H1 (cell line): ENCODE results near the gene PIGX. TPM values are rescaled to one million over a fixed set of nuclear protein-coding genes. Genes with fewer than 3 reads are reported as not detected.

ENCODE experiments used
- CTCF ChIA-PET: fragments of 300-600 bp; sonication (Branson Sonifier 250); formaldehyde crosslinking; loops from one replicate; lab custom pipeline; 2021; ENCODE audit not compliant: partially characterized antibody; lab: Charles Lee
- POLR2A ChIA-PET: fragments of 300-600 bp; sonication (Branson Sonifier 250); formaldehyde crosslinking; loops from one replicate; lab custom pipeline; 2021; ENCODE audit warnings: inconsistent platforms; ENCODE audit not compliant: partially characterized antibody; lab: Charles Lee
- DNase-seq, 2 experiments: peaks; one replicate each; pipeline versions ENCODE4 v3.0.0 to v3.0.0-alpha.2; 2010 to 2022; ENCODE audit warnings: low spot score in 2 of 2, low read depth in 1 of 2, mixed read lengths in 1 of 2
- FAIRE-seq: peaks from 2 replicates; lab custom pipeline; 2011; peaks lifted over from hg19 to GRCh38; lab: Jason Lieb, UNC
- H2AFZ ChIP-seq: 2 replicates; pipeline ENCODE4 v1.8.1; 2012; ENCODE audit warnings: low read length, inconsistent platforms
- H2AK5ac ChIP-seq: 2 replicates; pipeline ENCODE4 v1.6.1; 2013; ENCODE audit warnings: low read depth, low read length
- H2BK120ac ChIP-seq: replicated peaks from 2 replicates; pipeline ENCODE3; 2013; ENCODE audit warnings: low read depth, low read length, inconsistent platforms
- H2BK12ac ChIP-seq: 2 replicates; pipeline ENCODE4 v1.6.1; 2013; ENCODE audit warnings: low read depth, low read length
- H2BK15ac ChIP-seq: 2 replicates; pipeline ENCODE4 v1.6.1; 2013; ENCODE audit warnings: low read length
- H2BK20ac ChIP-seq: 2 replicates; pipeline ENCODE4 v1.6.1; 2013; ENCODE audit warnings: low read length
- H2BK5ac ChIP-seq: 2 replicates; pipeline ENCODE4 v1.6.1; 2013; ENCODE audit warnings: low read depth, low read length
- H3K14ac ChIP-seq: 2 replicates; pipeline ENCODE4 v1.6.1; 2013; ENCODE audit warnings: inconsistent platforms; ENCODE audit not compliant: insufficient read length
- H3K18ac ChIP-seq: 2 replicates; pipeline ENCODE4 v1.6.1; 2013; ENCODE audit warnings: low read length; ENCODE audit errors: extremely low read depth
- H3K23ac ChIP-seq: 2 replicates; pipeline ENCODE4 v1.6.1; 2013; ENCODE audit warnings: inconsistent platforms; ENCODE audit not compliant: insufficient read length
- H3K23me2 ChIP-seq: 2 replicates; pipeline ENCODE4 v1.6.1; 2013; ENCODE audit warnings: low read depth, low read length
- H3K27ac ChIP-seq: 2 replicates; pipeline ENCODE4 v1.6.1; 2011; ENCODE audit warnings: low read depth, low read length, inconsistent platforms
- H3K27me3 ChIP-seq, 4 experiments: replicated peaks in 1 of 4; 1 replicate in 1 of 4; 2 replicates in 3 of 4; pipeline versions ENCODE4 v1.6.1 to v1.8.1; 2011 to 2013; ENCODE audit warnings: low read length in 3 of 4, mild to moderate bottlenecking in 3 of 4, inconsistent platforms in 2 of 4, mixed read lengths in 2 of 4, moderate library complexity in 1 of 4; ENCODE audit not compliant: control insufficient read depth in 3 of 4, insufficient read depth in 3 of 4; ENCODE audit errors: extremely low read depth in 1 of 4
- H3K36me3 ChIP-seq, 4 experiments: 2 replicates each; pipeline versions ENCODE4 v1.6.1 to v1.8.1; 2011 to 2013; ENCODE audit warnings: mild to moderate bottlenecking in 4 of 4, low read length in 3 of 4, moderate library complexity in 2 of 4, control low read depth in 1 of 4, inconsistent platforms in 1 of 4; ENCODE audit not compliant: insufficient read depth in 4 of 4, control insufficient read depth in 2 of 4
- H3K4ac ChIP-seq: replicated peaks from 2 replicates; pipeline ENCODE3; 2013; ENCODE audit warnings: low read length, low read depth, mixed read lengths, inconsistent platforms; ENCODE audit not compliant: insufficient read length
- H3K4me1 ChIP-seq, 4 experiments: replicated peaks in 1 of 4; 1 replicate in 1 of 4; 2 replicates in 3 of 4; pipeline versions ENCODE4 v1.6.1 to v1.8.1; 2011 to 2013; ENCODE audit warnings: low read length in 3 of 4, inconsistent platforms in 2 of 4, mixed read lengths in 1 of 4; ENCODE audit not compliant: insufficient read depth in 4 of 4, control insufficient read depth in 3 of 4
- H3K4me2 ChIP-seq, 2 experiments: 2 replicates each; pipeline versions ENCODE4 v1.6.1 to v1.8.1; 2011 to 2013; ENCODE audit warnings: low read depth in 2 of 2, low read length in 2 of 2, control low read depth in 1 of 2, inconsistent platforms in 1 of 2, mild to moderate bottlenecking in 1 of 2; ENCODE audit not compliant: insufficient read depth in 1 of 2
- H3K4me3 ChIP-seq, 4 experiments: fragments of 200-600, 300-600 bp in 1 of 4; sonication (generic), shearing (Covaris generic), sonication (Bioruptor Twin) in 1 of 4; 2 replicates each; pipeline versions ENCODE4 v1.5.1 to v1.8.1; 2011 to 2016; ENCODE audit warnings: low read length in 4 of 4, low read depth in 3 of 4, control low read depth in 2 of 4, inconsistent platforms in 2 of 4, mild to moderate bottlenecking in 2 of 4, mixed read lengths in 1 of 4, moderate library complexity in 1 of 4; ENCODE audit not compliant: insufficient read depth in 2 of 4; ENCODE audit errors: extremely low read depth in 1 of 4
- H3K56ac ChIP-seq: replicated peaks from 2 replicates; pipeline ENCODE3; 2013; ENCODE audit warnings: low read depth, mild to moderate bottlenecking, mixed read lengths, low read length, inconsistent platforms; ENCODE audit not compliant: insufficient read length
- H3K79me1 ChIP-seq: 2 replicates; pipeline ENCODE4 v1.6.1; 2013; ENCODE audit warnings: low read depth, low read length, control low read depth
- H3K79me2 ChIP-seq, 2 experiments: 2 replicates each; pipeline versions ENCODE4 v1.6.1 to v1.8.1; 2012 to 2013; ENCODE audit warnings: low read length in 2 of 2, mild to moderate bottlenecking in 2 of 2, inconsistent platforms in 1 of 2; ENCODE audit not compliant: insufficient read depth in 2 of 2, control insufficient read depth in 1 of 2
- H3K9ac ChIP-seq, 4 experiments: replicated peaks in 1 of 4; 1 replicate in 1 of 4; 2 replicates in 3 of 4; pipeline versions ENCODE4 v1.6.1 to v1.8.1; 2011 to 2013; ENCODE audit warnings: low read depth in 3 of 4, low read length in 3 of 4, control low read depth in 2 of 4, mild to moderate bottlenecking in 2 of 4, moderate library complexity in 2 of 4, inconsistent platforms in 1 of 4; ENCODE audit errors: extremely low read depth in 1 of 4
- H3K9me3 ChIP-seq, 2 experiments: 2 replicates each; pipeline versions ENCODE4 v1.6.1 to v1.8.1; 2012 to 2013; ENCODE audit warnings: mild to moderate bottlenecking in 2 of 2, moderate library complexity in 2 of 2, control low read depth in 1 of 2, inconsistent platforms in 1 of 2, low read depth in 1 of 2, low read length in 1 of 2, mixed read lengths in 1 of 2; ENCODE audit not compliant: insufficient read depth in 2 of 2
- H4K20me1 ChIP-seq, 2 experiments: replicated peaks in 1 of 2; 2 replicates each; pipeline versions ENCODE3 to v1.8.1; 2011 to 2013; ENCODE audit warnings: inconsistent platforms in 2 of 2, low read length in 2 of 2, mild to moderate bottlenecking in 1 of 2; ENCODE audit not compliant: insufficient read depth in 2 of 2, control insufficient read depth in 1 of 2
- H4K5ac ChIP-seq: 2 replicates; pipeline ENCODE4 v1.6.1; 2013; ENCODE audit warnings: low read length, low read depth, mixed read lengths, inconsistent platforms; ENCODE audit not compliant: insufficient read length
- H4K8ac ChIP-seq: 2 replicates; pipeline ENCODE4 v1.8.0; 2013; ENCODE audit warnings: mild to moderate bottlenecking, moderate library complexity, low read length, inconsistent platforms; ENCODE audit not compliant: insufficient read depth; ENCODE audit errors: extremely low read depth
- H4K91ac ChIP-seq: replicated peaks from 2 replicates; pipeline ENCODE3; 2013; ENCODE audit warnings: low read length, mixed read lengths, inconsistent platforms; ENCODE audit not compliant: insufficient read length
- ASH2L ChIP-seq: fragments of 200-600, 300-600 bp; sonication (generic); IDR thresholded peaks from one replicate; pipeline ENCODE4 v1.7.1; 2017; ENCODE audit warnings: low read length
- ATF3 ChIP-seq: IDR thresholded peaks from 2 replicates; pipeline ENCODE4 v1.6.1; 2011; ENCODE audit warnings: low read depth, mild to moderate bottlenecking, low read length; ENCODE audit not compliant: insufficient read depth
- BCL11A ChIP-seq, 2 experiments: IDR thresholded peaks; one replicate each; pipeline ENCODE4 v1.6.1; 2011; ENCODE audit warnings: low read depth in 2 of 2, low read length in 2 of 2, mild to moderate bottlenecking in 2 of 2
- EGR1 ChIP-seq: IDR thresholded peaks from 2 replicates; pipeline ENCODE4 v1.6.1; 2011; ENCODE audit warnings: low read depth, low read length, borderline replicate concordance
- KDM1A ChIP-seq: fragments of 200-600, 300-600 bp; sonication (generic); IDR thresholded peaks from 2 replicates; pipeline ENCODE4 v1.7.1; 2016; ENCODE audit warnings: mild to moderate bottlenecking, low read length, borderline replicate concordance
- MAX ChIP-seq: IDR thresholded peaks from 2 replicates; pipeline ENCODE4 v1.6.1; 2012; ENCODE audit warnings: inconsistent platforms
- NRF1 ChIP-seq: IDR thresholded peaks from 2 replicates; pipeline ENCODE4 v1.6.1; 2011; ENCODE audit warnings: mild to moderate bottlenecking, low read depth, low read length, improper control_type of control experiment
- POLR2A ChIP-seq, 2 experiments: IDR thresholded peaks; 1 replicate in 1 of 2; 2 replicates in 1 of 2; pipeline ENCODE4 v1.6.1; 2011; ENCODE audit warnings: low read depth in 2 of 2, low read length in 2 of 2, mild to moderate bottlenecking in 2 of 2; ENCODE audit errors: control extremely low read depth in 1 of 2
- RBBP5 ChIP-seq: IDR thresholded peaks from 2 replicates; pipeline ENCODE4 v1.7.1; 2012; ENCODE audit warnings: low read depth, mild to moderate bottlenecking, inconsistent platforms, low read length, moderate library complexity, borderline replicate concordance
- RFX5 ChIP-seq: IDR thresholded peaks from 2 replicates; pipeline ENCODE4 v1.6.1; 2011; ENCODE audit warnings: low read depth, low read length, improper control_type of control experiment, borderline replicate concordance
- SIN3A ChIP-seq, 2 experiments: IDR thresholded peaks in 1 of 2; conservative IDR thresholded peaks in 1 of 2; 2 replicates each; pipeline ENCODE4 v1.6.1; 2011 to 2012; ENCODE audit warnings: low read length in 2 of 2, improper control_type of control experiment in 1 of 2, low read depth in 1 of 2, mild to moderate bottlenecking in 1 of 2
- TAF7 ChIP-seq: optimal IDR thresholded peaks from 2 replicates; pipeline ENCODE3; 2011; ENCODE audit warnings: low read depth, mild to moderate bottlenecking, inconsistent platforms, low read length, moderate library complexity, borderline replicate concordance
- TBP ChIP-seq: IDR thresholded peaks from 2 replicates; pipeline ENCODE4 v1.6.1; 2011; ENCODE audit warnings: low read depth, low read length, improper control_type of control experiment
- ZNF274 ChIP-seq: IDR thresholded peaks from 2 replicates; pipeline ENCODE4 v1.7.0; 2012; ENCODE audit warnings: low read length, borderline replicate concordance; ENCODE audit errors: extremely low read depth
- WGBS, 2 experiments: shearing (Covaris generic) in 1 of 2; methylation state at CpG; one replicate each; pipeline versions ENCODE4 v1.1.6 to v1.1.7; 2013 to 2015; ENCODE audit warnings: low lambda C conversion rate in 2 of 2, mixed read lengths in 2 of 2, inconsistent platforms in 1 of 2, low coverage in 1 of 2, missing lambda C conversion rate in 1 of 2; ENCODE audit not compliant: insufficient replicate concordance in 2 of 2, insufficient coverage in 1 of 2, insufficient read length in 1 of 2; ENCODE audit errors: extremely low coverage in 1 of 2, missing lambda C conversion rate in 1 of 2; 5-methylcytosine and 5-hydroxymethylcytosine counted together
- polyA plus RNA-seq, 7 experiments: library from polyadenylated mRNA; depleted of rRNA in 3 of 7; stranded (reverse) in 5 of 7; unstranded in 2 of 7; fragments of >200 nt in 5 of 7; fragments of 200-250 nt in 2 of 7; gene quantifications; 1 replicate in 5 of 7; 2 replicates in 1 of 7; 4 replicates in 1 of 7; pipeline versions ENCODE4 v1.2.1 to v1.2.3, GENCODE V29; 2011 to 2013; ENCODE audit warnings: missing spikeins in 2 of 7, mixed read lengths in 2 of 7
- total RNA-seq: library from RNA; stranded (reverse); fragmentation: NEBNext Ultra II Directional; extraction: Animal tissue kit (Norgen Biotek cat#: 25700); gene quantifications from 2 replicates; pipeline ENCODE4 v1.2.1, GENCODE V29; 2021

Gene PIGX
- total and polyA plus RNA-seq, 2 of the 8 experiments (the other 6 are each of a cell fraction or from before 2014, with no cell fraction given) = 7.0 to 14.9 TPM

- no peak overlapping the region for H2BK20ac ChIP-seq
- no peak overlapping the region for H3K4me3 ChIP-seq
- H4K20me1 ChIP-seq = peaks cover 0 to 6% of the 10 kb centered on the region in 2 experiments
- no peak overlapping the region for H3K14ac ChIP-seq
- H3K36me3 ChIP-seq = no peaks in the 10 kb centered on the region
- H4K8ac ChIP-seq = no peak overlapping the region
- H3K9ac ChIP-seq = no peak overlapping the region
- no peak overlapping the region for H4K91ac ChIP-seq
- DNase-seq (no peak), FAIRE-seq (no peak)
- WGBS, 2 experiments = 92% methylated on average over 7 of the region's 8 CpGs; no CpG with 5 or more reads in 1 of the 2 experiments
- H2BK12ac ChIP-seq = no peak overlapping the region
- no peak overlapping the region for H2AFZ ChIP-seq
- no peak overlapping the region for H2BK120ac ChIP-seq
- ChIA-PET POLR2A (no interaction called here), CTCF (interaction anchor here (0.6 to 10.9 kb wide), 5 partner anchors 14 to 153 kb away, joined by 3 to 143 read pairs (median 5); no protein-coding TSS in a partner anchor)
- no peak overlapping the region for H3K18ac ChIP-seq
- no peak overlapping the region for H2BK15ac ChIP-seq
- no peak overlapping the region for H3K23ac ChIP-seq
- no peaks in the 10 kb centered on the region for H3K27me3 ChIP-seq
- H3K27ac ChIP-seq = no peak overlapping the region
- peaks cover 2 to 6% (median 2%) of the 10 kb centered on the region in 4 experiments; a peak in 6 of 7 replicates for H3K4me1 ChIP-seq
- no peak overlapping the region for H4K5ac ChIP-seq
- no peak overlapping the region for H3K4ac ChIP-seq
- H3K9me3 ChIP-seq = no peaks in the 10 kb centered on the region
- no peak overlapping the region for H2BK5ac ChIP-seq
- H3K79me1 ChIP-seq = no peaks in the 10 kb centered on the region
- no peak overlapping the region for H3K4me2 ChIP-seq
- no peak overlapping the region for H3K56ac ChIP-seq
- H3K79me2 ChIP-seq = no peaks in the 10 kb centered on the region
- H3K23me2 ChIP-seq = peaks cover 14% of the 10 kb centered on the region; the same call in 1 of the 2 replicates
- no peak overlapping the region for H2AK5ac ChIP-seq
- no peak for TF ChIP-seq BCL11A (IDR thresholded peaks at IDR 0.05; ENCODE audit: low read depth in 2 of 2, low read length in 2 of 2)
- no peak for TF ChIP-seq NRF1
- no peak for TF ChIP-seq POLR2A (IDR thresholded peaks at IDR 0.05; ENCODE audit: control extremely low read depth in 1 of 2, low read depth in 2 of 2, low read length in 2 of 2)
- TF ChIP-seq RFX5 = no peak
- no peak for TF ChIP-seq SIN3A (conservative IDR thresholded peaks at IDR 0.05 in 1 of 2, IDR thresholded peaks at IDR 0.05 in 1 of 2; ENCODE audit: low read depth in 1 of 2, low read length in 2 of 2)
- no peak for TF ChIP-seq ATF3
- TF ChIP-seq ZNF274 = no peak
- TF ChIP-seq TBP = no peak
- no peak for TF ChIP-seq ASH2L
- no peak for TF ChIP-seq EGR1
- no peak for TF ChIP-seq RBBP5
- TF ChIP-seq KDM1A = no peak
- no peak for TF ChIP-seq TAF7
- no peak for TF ChIP-seq MAX
Measured at GRCh38 chr3:196691386-196691785, 20.8 kb upstream of the PIGX start.
